ENCODE data around the gene KCNK13.

GRCh38 chr14:90061685-90062126, at the start of gene KCNK13:
- TF ChIP-seq CREM (IDR thresholded peaks at IDR 0.05; ENCODE audit: low read depth) (no peak), POLR2A (conservative IDR thresholded peaks at IDR 0.05) (no peak), ZBTB1 (CRISPR knock-in tag; IDR thresholded peaks at IDR 0.05; ENCODE audit: borderline replicate concordance, low read depth) (no peak), BHLHE40 (IDR thresholded peaks at IDR 0.05; ENCODE audit: low read length) (no peak), HDAC6 (IDR thresholded peaks at IDR 0.05; ENCODE audit: low read depth, low read length) (no peak)
- TF ChIP-seq, protein P1, sequence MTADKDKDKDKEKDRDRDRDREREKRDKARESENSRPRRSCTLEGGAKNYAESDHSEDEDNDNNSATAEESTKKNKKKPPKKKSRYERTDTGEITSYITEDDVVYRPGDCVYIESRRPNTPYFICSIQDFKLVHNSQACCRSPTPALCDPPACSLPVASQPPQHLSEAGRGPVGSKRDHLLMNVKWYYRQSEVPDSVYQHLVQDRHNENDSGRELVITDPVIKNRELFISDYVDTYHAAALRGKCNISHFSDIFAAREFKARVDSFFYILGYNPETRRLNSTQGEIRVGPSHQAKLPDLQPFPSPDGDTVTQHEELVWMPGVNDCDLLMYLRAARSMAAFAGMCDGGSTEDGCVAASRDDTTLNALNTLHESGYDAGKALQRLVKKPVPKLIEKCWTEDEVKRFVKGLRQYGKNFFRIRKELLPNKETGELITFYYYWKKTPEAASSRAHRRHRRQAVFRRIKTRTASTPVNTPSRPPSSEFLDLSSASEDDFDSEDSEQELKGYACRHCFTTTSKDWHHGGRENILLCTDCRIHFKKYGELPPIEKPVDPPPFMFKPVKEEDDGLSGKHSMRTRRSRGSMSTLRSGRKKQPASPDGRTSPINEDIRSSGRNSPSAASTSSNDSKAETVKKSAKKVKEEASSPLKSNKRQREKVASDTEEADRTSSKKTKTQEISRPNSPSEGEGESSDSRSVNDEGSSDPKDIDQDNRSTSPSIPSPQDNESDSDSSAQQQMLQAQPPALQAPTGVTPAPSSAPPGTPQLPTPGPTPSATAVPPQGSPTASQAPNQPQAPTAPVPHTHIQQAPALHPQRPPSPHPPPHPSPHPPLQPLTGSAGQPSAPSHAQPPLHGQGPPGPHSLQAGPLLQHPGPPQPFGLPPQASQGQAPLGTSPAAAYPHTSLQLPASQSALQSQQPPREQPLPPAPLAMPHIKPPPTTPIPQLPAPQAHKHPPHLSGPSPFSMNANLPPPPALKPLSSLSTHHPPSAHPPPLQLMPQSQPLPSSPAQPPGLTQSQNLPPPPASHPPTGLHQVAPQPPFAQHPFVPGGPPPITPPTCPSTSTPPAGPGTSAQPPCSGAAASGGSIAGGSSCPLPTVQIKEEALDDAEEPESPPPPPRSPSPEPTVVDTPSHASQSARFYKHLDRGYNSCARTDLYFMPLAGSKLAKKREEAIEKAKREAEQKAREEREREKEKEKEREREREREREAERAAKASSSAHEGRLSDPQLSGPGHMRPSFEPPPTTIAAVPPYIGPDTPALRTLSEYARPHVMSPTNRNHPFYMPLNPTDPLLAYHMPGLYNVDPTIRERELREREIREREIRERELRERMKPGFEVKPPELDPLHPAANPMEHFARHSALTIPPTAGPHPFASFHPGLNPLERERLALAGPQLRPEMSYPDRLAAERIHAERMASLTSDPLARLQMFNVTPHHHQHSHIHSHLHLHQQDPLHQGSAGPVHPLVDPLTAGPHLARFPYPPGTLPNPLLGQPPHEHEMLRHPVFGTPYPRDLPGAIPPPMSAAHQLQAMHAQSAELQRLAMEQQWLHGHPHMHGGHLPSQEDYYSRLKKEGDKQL (CRISPR knock-in tag; IDR thresholded peaks at IDR 0.05; ENCODE audit: borderline replicate concordance) = no peak
